HEK293 (cell line): ENCODE data around the gene COX7A1.

Experiments used
- REST ChIP-seq: fragments of 450-650 bp; formaldehyde crosslinking; IDR thresholded peaks from 2 replicates; pipeline ENCODE4 v1.5.1; 2016; ENCODE audit warnings: missing biosample characterization, missing genetic modification characterization
- ZNF2 ChIP-seq: fragments of 450-650 bp; formaldehyde crosslinking; IDR thresholded peaks from 2 replicates; pipeline ENCODE4 v1.5.1; 2016; ENCODE audit warnings: missing biosample characterization, missing genetic modification characterization
- ZNF707 ChIP-seq: fragments of 450-650 bp; formaldehyde crosslinking; IDR thresholded peaks from 2 replicates; pipeline ENCODE4 v1.5.1; 2016; ENCODE audit warnings: missing biosample characterization, missing genetic modification characterization
- TF ChIP-seq, protein P1 (sequence below): fragments of 450-650 bp; formaldehyde crosslinking; IDR thresholded peaks from 2 replicates; pipeline ENCODE4 v1.5.1; 2016; ENCODE audit warnings: missing biosample characterization, missing genetic modification characterization

DNA sequence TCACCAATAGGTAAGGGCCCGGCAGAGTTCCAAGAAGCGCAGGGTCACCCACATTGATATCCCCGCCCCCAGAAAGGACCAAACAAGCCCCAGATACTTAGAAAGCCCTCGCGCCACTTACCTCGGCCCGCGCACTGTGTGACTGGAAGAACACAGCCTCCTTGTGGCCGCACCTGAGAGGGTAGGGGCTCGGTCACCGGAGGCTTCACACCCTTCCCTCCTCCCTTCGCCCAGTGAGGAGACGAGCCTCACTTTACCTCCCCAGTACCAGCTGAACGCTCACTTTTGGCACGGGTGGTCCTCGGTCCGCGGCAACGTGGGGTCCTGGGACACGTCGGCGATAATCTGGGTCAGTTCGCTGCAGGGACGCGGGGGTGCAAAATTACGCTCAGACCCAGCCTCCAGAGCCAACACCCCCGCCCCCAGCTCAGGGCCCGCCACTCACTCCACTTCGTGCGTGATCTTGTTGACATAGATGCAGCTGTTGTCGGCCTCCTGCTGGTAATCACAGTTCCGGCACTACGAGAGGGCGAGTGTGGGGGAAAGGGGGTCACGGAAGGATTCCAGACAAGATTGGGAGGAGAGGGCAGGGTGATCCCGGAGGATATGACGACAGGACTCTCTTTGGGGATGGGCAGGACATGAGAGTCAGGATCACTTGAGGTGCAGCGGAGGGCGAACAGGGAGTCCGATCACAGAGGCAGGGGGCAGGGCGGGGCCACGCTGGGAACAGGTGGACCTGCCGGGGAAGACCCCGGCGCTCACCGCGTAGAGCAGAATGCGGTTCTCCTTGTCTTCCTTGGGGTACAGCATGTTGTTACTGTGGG lies 38.1 kb downstream of the COX7A1 start:
- TF ChIP-seq ZNF2 (peak; percentile 100), REST (tag by site-specific recombination) (no peak; the same call in 1 of the 2 replicates), ZNF707 (tag by site-specific recombination) (no peak)
- TF ChIP-seq, protein P1, sequence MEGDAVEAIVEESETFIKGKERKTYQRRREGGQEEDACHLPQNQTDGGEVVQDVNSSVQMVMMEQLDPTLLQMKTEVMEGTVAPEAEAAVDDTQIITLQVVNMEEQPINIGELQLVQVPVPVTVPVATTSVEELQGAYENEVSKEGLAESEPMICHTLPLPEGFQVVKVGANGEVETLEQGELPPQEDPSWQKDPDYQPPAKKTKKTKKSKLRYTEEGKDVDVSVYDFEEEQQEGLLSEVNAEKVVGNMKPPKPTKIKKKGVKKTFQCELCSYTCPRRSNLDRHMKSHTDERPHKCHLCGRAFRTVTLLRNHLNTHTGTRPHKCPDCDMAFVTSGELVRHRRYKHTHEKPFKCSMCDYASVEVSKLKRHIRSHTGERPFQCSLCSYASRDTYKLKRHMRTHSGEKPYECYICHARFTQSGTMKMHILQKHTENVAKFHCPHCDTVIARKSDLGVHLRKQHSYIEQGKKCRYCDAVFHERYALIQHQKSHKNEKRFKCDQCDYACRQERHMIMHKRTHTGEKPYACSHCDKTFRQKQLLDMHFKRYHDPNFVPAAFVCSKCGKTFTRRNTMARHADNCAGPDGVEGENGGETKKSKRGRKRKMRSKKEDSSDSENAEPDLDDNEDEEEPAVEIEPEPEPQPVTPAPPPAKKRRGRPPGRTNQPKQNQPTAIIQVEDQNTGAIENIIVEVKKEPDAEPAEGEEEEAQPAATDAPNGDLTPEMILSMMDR (tag by site-specific recombination), result peak; percentile 32; the same call in 1 of the 2 replicates
